ENCODE results near the gene D2HGDH.

- TF ChIP-seq, protein P1, sequence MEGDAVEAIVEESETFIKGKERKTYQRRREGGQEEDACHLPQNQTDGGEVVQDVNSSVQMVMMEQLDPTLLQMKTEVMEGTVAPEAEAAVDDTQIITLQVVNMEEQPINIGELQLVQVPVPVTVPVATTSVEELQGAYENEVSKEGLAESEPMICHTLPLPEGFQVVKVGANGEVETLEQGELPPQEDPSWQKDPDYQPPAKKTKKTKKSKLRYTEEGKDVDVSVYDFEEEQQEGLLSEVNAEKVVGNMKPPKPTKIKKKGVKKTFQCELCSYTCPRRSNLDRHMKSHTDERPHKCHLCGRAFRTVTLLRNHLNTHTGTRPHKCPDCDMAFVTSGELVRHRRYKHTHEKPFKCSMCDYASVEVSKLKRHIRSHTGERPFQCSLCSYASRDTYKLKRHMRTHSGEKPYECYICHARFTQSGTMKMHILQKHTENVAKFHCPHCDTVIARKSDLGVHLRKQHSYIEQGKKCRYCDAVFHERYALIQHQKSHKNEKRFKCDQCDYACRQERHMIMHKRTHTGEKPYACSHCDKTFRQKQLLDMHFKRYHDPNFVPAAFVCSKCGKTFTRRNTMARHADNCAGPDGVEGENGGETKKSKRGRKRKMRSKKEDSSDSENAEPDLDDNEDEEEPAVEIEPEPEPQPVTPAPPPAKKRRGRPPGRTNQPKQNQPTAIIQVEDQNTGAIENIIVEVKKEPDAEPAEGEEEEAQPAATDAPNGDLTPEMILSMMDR (IDR thresholded peaks at IDR 0.05), result no peak
- TF ChIP-seq POLR2A (IDR thresholded peaks at IDR 0.05), result no peak
Measured at GRCh38 chr2:241743620-241744019, 9.2 kb downstream of the D2HGDH start.

Measured in uterus (tissue), 2 donors.